MM.1S (cell line): ENCODE measurements around the gene LTBP1.

Source experiments
- EZH2phosphoT487 ChIP-seq: fragments of 300-600 bp; sonication (generic); IDR thresholded peaks from 2 replicates; pipeline ENCODE4 v1.6.1; 2018; ENCODE audit warnings: antibody characterized with exemption, low read length
- TF ChIP-seq, protein P1 (sequence below): fragments of 300-600 bp; sonication (generic); IDR thresholded peaks from 2 replicates; pipeline ENCODE4 v1.5.1; 2016; ENCODE audit warnings: antibody characterized with exemption, low read length, mixed read lengths

DNA sequence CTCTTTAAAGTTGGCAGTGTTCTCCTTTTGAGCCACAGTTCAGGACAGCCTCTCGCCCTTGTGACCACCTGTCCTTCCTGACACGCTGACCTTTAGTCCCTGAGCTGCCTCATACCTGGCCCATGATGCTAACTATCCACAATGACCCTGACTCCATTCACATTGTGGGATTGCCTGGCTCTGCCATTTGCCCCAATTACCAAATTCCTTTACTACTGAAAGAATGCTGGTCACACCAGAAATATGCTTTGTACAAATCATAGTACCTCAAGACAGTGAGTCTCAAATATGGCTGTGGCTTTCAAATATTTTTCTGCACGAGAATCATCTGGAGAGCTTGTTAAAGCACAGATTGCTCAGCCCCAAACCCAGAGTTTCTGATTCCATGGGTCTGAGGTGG is 54.2 kb downstream of the LTBP1 start:
- TF ChIP-seq, protein P1, sequence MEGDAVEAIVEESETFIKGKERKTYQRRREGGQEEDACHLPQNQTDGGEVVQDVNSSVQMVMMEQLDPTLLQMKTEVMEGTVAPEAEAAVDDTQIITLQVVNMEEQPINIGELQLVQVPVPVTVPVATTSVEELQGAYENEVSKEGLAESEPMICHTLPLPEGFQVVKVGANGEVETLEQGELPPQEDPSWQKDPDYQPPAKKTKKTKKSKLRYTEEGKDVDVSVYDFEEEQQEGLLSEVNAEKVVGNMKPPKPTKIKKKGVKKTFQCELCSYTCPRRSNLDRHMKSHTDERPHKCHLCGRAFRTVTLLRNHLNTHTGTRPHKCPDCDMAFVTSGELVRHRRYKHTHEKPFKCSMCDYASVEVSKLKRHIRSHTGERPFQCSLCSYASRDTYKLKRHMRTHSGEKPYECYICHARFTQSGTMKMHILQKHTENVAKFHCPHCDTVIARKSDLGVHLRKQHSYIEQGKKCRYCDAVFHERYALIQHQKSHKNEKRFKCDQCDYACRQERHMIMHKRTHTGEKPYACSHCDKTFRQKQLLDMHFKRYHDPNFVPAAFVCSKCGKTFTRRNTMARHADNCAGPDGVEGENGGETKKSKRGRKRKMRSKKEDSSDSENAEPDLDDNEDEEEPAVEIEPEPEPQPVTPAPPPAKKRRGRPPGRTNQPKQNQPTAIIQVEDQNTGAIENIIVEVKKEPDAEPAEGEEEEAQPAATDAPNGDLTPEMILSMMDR = no peak
- TF ChIP-seq EZH2phosphoT487 = no peak
